GM19239 (cell line): ENCODE results near the gene CEBPZ.

Experiments used
- DNase-seq: peaks from one replicate; pipeline ENCODE4 v3.0.0; 2011; ENCODE audit warnings: low spot score; ENCODE audit not compliant: insufficient read length
- FAIRE-seq: peaks from 2 replicates; lab custom pipeline; 2011; peaks lifted over from hg19 to GRCh38; lab: Jason Lieb, UNC

CEBPZ gene

GRCh38 chr2:37189452-37190153, 41.8 kb downstream of the CEBPZ start:
- DNase-seq: no peak
- no peak for FAIRE-seq

DNA sequence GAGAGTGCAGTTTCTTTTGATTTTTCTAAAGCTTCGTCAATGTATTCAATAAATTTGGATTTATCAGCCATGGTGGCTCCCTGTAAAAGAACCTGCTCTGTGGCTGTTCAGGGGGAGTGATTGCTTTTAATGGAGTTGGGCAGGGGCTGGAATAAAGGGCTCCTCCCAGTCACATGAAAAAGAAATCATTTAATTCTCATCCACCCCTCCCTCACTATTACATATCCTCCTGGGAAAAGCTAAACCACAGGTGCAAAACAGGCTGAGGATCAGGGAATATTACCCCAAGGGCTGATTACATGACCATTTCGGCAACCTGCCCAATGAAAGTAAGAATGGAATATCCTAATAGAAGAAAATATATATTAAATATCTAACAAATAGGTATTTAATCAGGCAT, 42.8 kb downstream of the CEBPZ start, which contains the start of gene SULT6B1:
Gene SULT6B1, minus strand, starts transcription at position 101 of the 400 bp plus-strand sequence. Its CDS starts 30 bp downstream, at position 71.
- DNase-seq: no peak
- FAIRE-seq: no peak

- FAIRE-seq: no peak
- DNase-seq: no peak
Observed at GRCh38 chr2:37181726-37182684, 49.4 kb downstream of the CEBPZ start.

DNA sequence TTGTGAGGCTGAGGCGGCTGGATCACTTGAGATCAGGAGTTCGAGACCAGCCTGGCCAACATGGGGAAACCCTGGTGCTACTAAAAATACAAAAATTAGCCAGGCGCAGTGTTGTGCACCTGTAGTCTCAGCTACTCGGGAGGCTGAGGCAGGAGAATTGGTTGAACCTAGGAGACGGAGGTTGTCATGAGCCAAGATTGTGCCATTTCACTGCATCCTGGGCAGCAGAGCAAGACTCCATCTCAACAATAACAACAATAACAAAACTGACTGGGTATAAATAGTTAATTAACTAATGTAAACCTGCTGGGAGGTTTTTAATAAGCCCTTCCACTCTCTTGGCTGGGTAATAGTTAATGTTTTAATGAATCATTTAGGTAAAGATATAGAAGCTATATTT, 50.8 kb downstream of the CEBPZ start:
- FAIRE-seq: no peak

DNA sequence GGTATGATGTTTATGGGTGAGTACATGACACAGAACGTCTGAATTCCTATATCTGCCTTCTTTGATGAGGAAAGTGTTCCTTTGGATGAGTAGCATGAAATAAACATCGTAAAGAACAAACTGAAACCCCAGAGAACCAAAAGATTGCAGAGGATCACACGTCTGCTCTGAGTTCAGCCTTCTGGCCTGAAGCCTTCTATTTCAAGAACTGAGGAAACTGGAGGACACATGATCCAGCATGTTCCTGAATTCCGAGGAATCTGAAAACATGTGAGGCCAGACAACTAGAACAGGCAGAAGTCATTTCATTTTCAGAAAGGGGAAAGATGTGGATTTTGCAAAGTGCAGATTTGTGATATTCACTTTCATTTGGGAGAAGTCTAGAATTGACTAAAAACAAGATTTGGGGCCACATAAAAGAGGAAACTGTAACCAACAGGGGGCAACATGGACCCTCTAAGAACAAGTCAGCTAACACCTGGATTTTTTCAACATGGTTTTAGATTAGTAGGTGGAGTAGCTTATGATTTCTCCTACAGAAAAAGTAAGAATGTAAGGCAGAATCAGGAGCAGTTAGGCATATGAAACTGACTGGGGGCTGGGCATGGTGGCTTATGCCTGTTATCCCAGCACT, 51.3 kb downstream of the CEBPZ start:
- DNase-seq (no peak), FAIRE-seq (no peak)

More for the DNA sequence above, 50.8 kb downstream of the CEBPZ start:
- DNase-seq: no peak

GRCh38 chr2:37173741-37174140, 57.7 kb downstream of the CEBPZ start:
- FAIRE-seq (no peak), DNase-seq (no peak)

DNA sequence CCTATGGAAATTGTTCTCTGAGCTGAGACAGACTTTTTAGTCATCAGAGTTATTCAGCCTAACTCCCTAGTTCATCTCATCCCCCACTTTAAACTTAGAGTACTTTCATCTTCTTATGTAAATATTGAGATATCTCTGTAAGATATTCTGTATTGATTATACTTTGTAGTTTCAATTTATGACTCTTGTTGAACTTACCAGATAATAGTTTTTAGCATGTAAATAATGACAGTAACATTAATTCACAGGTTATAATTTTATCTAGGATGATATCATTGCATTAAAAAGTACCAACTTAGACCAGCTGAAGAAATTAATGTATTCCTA, 59.8 kb downstream of the CEBPZ start:
- FAIRE-seq: no peak

GRCh38 chr2:37168217-37168981, 63.0 kb downstream of the CEBPZ start:
- FAIRE-seq (peak; percentile 66), DNase-seq (peak; percentile 57)

More for the DNA sequence above, 59.8 kb downstream of the CEBPZ start:
- DNase-seq: no peak

DNA sequence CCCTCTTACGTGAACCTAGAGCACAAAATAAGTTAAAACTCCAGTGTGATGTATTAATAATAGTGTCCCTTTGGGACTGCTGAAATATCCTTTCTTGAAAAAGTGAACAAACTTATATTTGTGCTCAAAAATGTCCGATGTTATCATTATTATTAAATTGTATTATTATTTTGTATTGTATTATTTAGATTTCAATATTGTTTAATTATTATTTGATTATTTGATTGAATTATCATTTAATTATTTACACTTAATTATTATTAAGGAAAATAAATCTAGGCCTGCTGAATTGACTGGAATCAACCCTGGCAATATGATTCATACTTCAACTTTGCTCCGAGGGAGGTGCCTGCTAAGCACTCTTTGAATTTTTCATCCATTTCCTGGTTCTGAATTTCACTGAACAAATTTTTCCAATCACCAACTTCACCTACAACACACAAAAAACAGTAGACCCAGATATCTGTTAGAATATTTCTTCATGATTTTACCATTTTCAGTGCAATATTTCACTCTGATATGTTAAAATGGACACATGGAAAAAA, 63.7 kb downstream of the CEBPZ start:
- no peak for DNase-seq
- FAIRE-seq: no peak

DNA sequence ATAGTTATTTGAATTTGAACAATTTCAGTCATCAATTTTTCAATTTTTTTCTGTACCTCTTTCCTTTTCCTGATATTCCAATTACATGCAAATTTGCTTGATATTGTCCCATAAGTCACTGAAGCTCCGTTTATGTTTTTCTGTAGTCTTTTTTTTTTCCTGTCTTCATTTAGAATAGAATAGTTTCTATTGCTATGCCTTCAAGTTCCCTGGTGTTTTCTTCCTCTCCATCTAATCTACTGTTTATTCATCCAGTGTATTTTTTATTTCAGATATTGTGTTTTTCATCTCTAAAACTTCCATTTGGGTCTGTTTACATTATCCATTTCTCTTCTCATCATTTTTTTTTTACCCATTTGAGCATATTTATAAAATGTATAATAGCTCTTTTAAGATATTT, 66.6 kb downstream of the CEBPZ start:
- DNase-seq (no peak), FAIRE-seq (no peak)

GRCh38 chr2:37156857-37157714, 74.3 kb downstream of the CEBPZ start, which contains the start of gene EIF2AK2:
TSS of gene EIF2AK2 (minus strand) at chr2:37156980. CDS start at chr2:37147806, 9,174 bp downstream.
- peak; percentile 73 for FAIRE-seq
- DNase-seq: peak; percentile 89

- DNase-seq (peak; percentile 14), FAIRE-seq (peak; percentile 23)
Observed at GRCh38 chr2:37156071-37156856, 75.1 kb downstream of the CEBPZ start.

- no peak for DNase-seq
Observed at GRCh38 chr2:37154785-37155184, 76.6 kb downstream of the CEBPZ start.

DNA sequence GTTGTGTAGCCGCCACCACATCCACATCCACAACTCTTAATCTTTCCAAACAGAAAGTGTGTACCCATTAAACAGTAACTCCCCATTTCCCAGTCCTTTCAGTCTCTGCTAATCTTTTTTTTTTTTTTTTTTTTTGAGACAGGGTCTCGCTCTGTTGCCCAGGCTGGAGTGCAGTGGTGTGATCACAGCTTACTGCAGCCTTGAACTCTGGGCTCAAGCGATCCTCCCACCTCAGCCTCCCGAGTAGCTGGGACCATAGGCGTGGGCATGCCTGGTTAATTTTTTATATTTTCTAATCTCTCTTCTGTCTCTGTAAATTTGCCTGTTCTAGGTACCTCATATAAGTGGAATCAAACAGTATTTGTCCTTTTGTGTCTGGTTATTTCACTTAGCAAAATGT, 78.2 kb downstream of the CEBPZ start:
- no peak for FAIRE-seq
- no peak for DNase-seq

More at GRCh38 chr2:37154785-37155184, 76.6 kb downstream of the CEBPZ start:
- FAIRE-seq: no peak
